Effector CD4-positive, alpha-beta T cell (primary cell): Measurements from ENCODE around the gene FOXL3.
A peak's percentile ranks its signal among the peaks of the same experiment; 100 is the strongest.
"Not testable (repeated sequence)": the region's sequence is repeated elsewhere in the genome, so short reads cannot be mapped to it uniquely, and the experiment has no call there.

Experiments used
- DNase-seq: peaks from one replicate; pipeline ENCODE4 v3.0.0-alpha.2; 2020

FOXL3 gene

GRCh38 chr7:326809-327232 lies 36.9 kb downstream of the FOXL3 start:
- no peak for DNase-seq

GRCh38 chr7:327233-327931 lies 37.4 kb downstream of the FOXL3 start:
- DNase-seq = no peak

GRCh38 chr7:327991-328702 lies 38.2 kb downstream of the FOXL3 start:
- DNase-seq = no peak

- no peak for DNase-seq
Measured at GRCh38 chr7:329691-330281, 39.8 kb downstream of the FOXL3 start.

- no peak for DNase-seq
Measured at GRCh38 chr7:330511-331230, 40.7 kb downstream of the FOXL3 start.

- DNase-seq = no peak
Measured at GRCh38 chr7:332020-332517, 42.1 kb downstream of the FOXL3 start.

GRCh38 chr7:332646-333392 lies 42.8 kb downstream of the FOXL3 start:
- DNase-seq = peak; percentile 89

GRCh38 chr7:333393-333764 lies 43.4 kb downstream of the FOXL3 start:
- no peak for DNase-seq

- no peak for DNase-seq
Measured at GRCh38 chr7:334618-335357, 44.8 kb downstream of the FOXL3 start.

- DNase-seq = no peak
Measured at GRCh38 chr7:335358-336148, 45.6 kb downstream of the FOXL3 start.

- DNase-seq = not testable (repeated sequence)
Measured at GRCh38 chr7:336149-336533, 46.2 kb downstream of the FOXL3 start.

GRCh38 chr7:336810-337566 lies 47.0 kb downstream of the FOXL3 start:
- no peak for DNase-seq

- no peak for DNase-seq
Measured at GRCh38 chr7:337567-337951, 47.6 kb downstream of the FOXL3 start.

- no peak for DNase-seq
Measured at GRCh38 chr7:338295-339061, 48.5 kb downstream of the FOXL3 start.

GRCh38 chr7:339062-339342 lies 49.0 kb downstream of the FOXL3 start:
- no peak for DNase-seq

GRCh38 chr7:339696-340095 lies 49.7 kb downstream of the FOXL3 start:
- no peak for DNase-seq

GRCh38 chr7:340200-340937 lies 50.4 kb downstream of the FOXL3 start:
- DNase-seq = no peak
